GM12878 (cell line): ENCODE results near the gene PMM1. TPM values are rescaled to one million over a fixed set of nuclear protein-coding genes. Genes with fewer than 3 reads are reported as not detected.

Experiments used
- ATF3 ChIP-seq: IDR thresholded peaks from 2 replicates; pipeline ENCODE4 v1.6.1; 2011; ENCODE audit warnings: low read depth, mild to moderate bottlenecking, low read length, moderate library complexity, borderline replicate concordance; ENCODE audit errors: extremely low read depth
- BCL11A ChIP-seq: IDR thresholded peaks from 2 replicates; pipeline ENCODE4 v1.6.1; 2011; ENCODE audit warnings: low read depth, low read length
- BRCA1 ChIP-seq: IDR thresholded peaks from 2 replicates; pipeline ENCODE4 v1.6.1; 2011; ENCODE audit warnings: low read depth, low read length, improper control_type of control experiment
- CBX3 ChIP-seq: fragments of 200-600 bp; sonication (generic); IDR thresholded peaks from 2 replicates; pipeline ENCODE4 v1.6.1; 2016; ENCODE audit warnings: low read depth, borderline replicate concordance
- CBX5 ChIP-seq: sonication (generic); IDR thresholded peaks from 2 replicates; pipeline ENCODE4 v1.6.1; 2016; ENCODE audit warnings: low read depth, moderate library complexity, mild to moderate bottlenecking, inconsistent platforms
- CEBPB ChIP-seq, 2 experiments: fragments of 150-350 bp in 1 of 2; IDR thresholded peaks; 2 replicates each; pipeline ENCODE4 v1.6.1; 2012 to 2014; ENCODE audit warnings: low read depth in 2 of 2, low read length in 2 of 2, borderline replicate concordance in 1 of 2, inconsistent platforms in 1 of 2
- CHD4 ChIP-seq: fragments of 200-600 bp; sonication (generic); IDR thresholded peaks from 2 replicates; pipeline ENCODE4 v1.6.1; 2016; ENCODE audit warnings: mild to moderate bottlenecking
- CREM ChIP-seq: IDR thresholded peaks from 2 replicates; pipeline ENCODE4 v1.6.1; 2014; ENCODE audit warnings: antibody characterized with exemption, low read depth
- E2F8 ChIP-seq: fragments of 450-650 bp; IDR thresholded peaks from 2 replicates; pipeline ENCODE4 v1.6.1; 2018; ENCODE audit warnings: mild to moderate bottlenecking, low read depth, moderate library complexity; ENCODE audit not compliant: partially characterized antibody
- EZH2 ChIP-seq: IDR thresholded peaks from 2 replicates; pipeline ENCODE4 v1.6.1; 2012; ENCODE audit warnings: low read depth, mild to moderate bottlenecking, control low read depth, inconsistent platforms, low read length, borderline replicate concordance; ENCODE audit not compliant: control insufficient read depth
- IRF3 ChIP-seq: fragments of 450-650 bp; IDR thresholded peaks from 2 replicates; pipeline ENCODE4 v1.6.1; 2014; ENCODE audit warnings: mild to moderate bottlenecking
- KLF5 ChIP-seq: fragments of 450-650 bp; IDR thresholded peaks from 2 replicates; pipeline ENCODE4 v1.6.1; 2014; ENCODE audit warnings: mild to moderate bottlenecking; ENCODE audit not compliant: partially characterized antibody
- MTA3 ChIP-seq: IDR thresholded peaks from 2 replicates; pipeline ENCODE4 v1.6.1; 2012; ENCODE audit warnings: low read length, inconsistent platforms, borderline replicate concordance
- PAX8 ChIP-seq: fragments of 450-650 bp; IDR thresholded peaks from 2 replicates; pipeline ENCODE4 v1.6.1; 2017; ENCODE audit warnings: mild to moderate bottlenecking, moderate library complexity
- RAD21 ChIP-seq: IDR thresholded peaks from 2 replicates; pipeline ENCODE4 v1.6.1; 2011; ENCODE audit warnings: mild to moderate bottlenecking, low read depth, low read length, moderate library complexity; ENCODE audit not compliant: insufficient read depth
- RB1 ChIP-seq: fragments of 450-650 bp; formaldehyde crosslinking; IDR thresholded peaks from 2 replicates; pipeline ENCODE4 v1.6.1; 2017; ENCODE audit warnings: mild to moderate bottlenecking, borderline replicate concordance
- SMARCA5 ChIP-seq: fragments of 450-650 bp; IDR thresholded peaks from 2 replicates; pipeline ENCODE4 v1.6.1; 2017; ENCODE audit warnings: mild to moderate bottlenecking
- SREBF1 ChIP-seq: IDR thresholded peaks from 2 replicates; pipeline ENCODE4 v1.6.1; 2012; ENCODE audit warnings: mild to moderate bottlenecking, low read length
- USF1 ChIP-seq: IDR thresholded peaks from 2 replicates; pipeline ENCODE4 v1.6.1; 2011; ENCODE audit warnings: borderline replicate concordance, low read depth, mild to moderate bottlenecking, moderate library complexity, mixed read lengths, low read length; ENCODE audit not compliant: insufficient read depth; ENCODE audit errors: extremely low read length
- YY1 ChIP-seq: IDR thresholded peaks from 2 replicates; pipeline ENCODE4 v1.6.1; 2011; ENCODE audit warnings: low read depth, mild to moderate bottlenecking, low read length
- ZNF217 ChIP-seq: fragments of 450-650 bp; IDR thresholded peaks from 2 replicates; pipeline ENCODE4 v1.6.1; 2017; ENCODE audit warnings: antibody characterized with exemption, mild to moderate bottlenecking
- ZNF687 ChIP-seq: fragments of 450-650 bp; IDR thresholded peaks from 2 replicates; pipeline ENCODE4 v1.6.1; 2017; ENCODE audit warnings: mild to moderate bottlenecking, moderate library complexity
- ZSCAN29 ChIP-seq: fragments of 450-650 bp; IDR thresholded peaks from 2 replicates; pipeline ENCODE4 v1.6.1; 2017; ENCODE audit warnings: mild to moderate bottlenecking, moderate library complexity
- ZZZ3 ChIP-seq: IDR thresholded peaks from 2 replicates; pipeline ENCODE4 v1.6.1; 2011; ENCODE audit warnings: low read depth; ENCODE audit not compliant: control insufficient read depth, insufficient read length
- polyA plus RNA-seq, 11 experiments: library from polyadenylated mRNA; depleted of rRNA in 4 of 11; unstranded in 6 of 11; stranded (reverse) in 5 of 11; fragments of >200 nt; fragmentation: Nextera tagmentation in 4 of 11; fragmentation: Illumina TruSeq in 1 of 11; extraction: Ambion mirVana in 4 of 11; extraction: Trizol in 1 of 11; gene quantifications; 1 replicate in 1 of 11; 2 replicates in 10 of 11; pipeline versions ENCODE4 v1.2.1 to v1.2.3, GENCODE V29; 2011 to 2016; ENCODE audit warnings: inconsistent platforms in 2 of 11, missing spikeins in 2 of 11, low read depth in 1 of 11
- total RNA-seq, 4 experiments: library from RNA; depleted of rRNA in 3 of 4; stranded (reverse); fragments of >200 nt in 3 of 4; fragmentation: Illumina TruSeq in 1 of 4; extraction: Trizol in 1 of 4; gene quantifications; 2 replicates each; pipeline versions ENCODE4 v1.2.1 to v1.2.3, GENCODE V29; 2013 to 2021

Gene PMM1
- total and polyA plus RNA-seq, 10 of the 15 experiments (the other 5 are each of a cell fraction or from before 2014, with no cell fraction given), result 8.2 to 32.2 (median 16.9) TPM

- no peak for TF ChIP-seq SREBF1
- TF ChIP-seq PAX8, result no peak
- no peak for TF ChIP-seq KLF5
- no peak for TF ChIP-seq ZNF217
- TF ChIP-seq BCL11A, result no peak
- no peak for TF ChIP-seq ZNF687
- no peak for TF ChIP-seq MTA3
- no peak for TF ChIP-seq BRCA1
- no peak for TF ChIP-seq YY1
- TF ChIP-seq EZH2, result no peak
- TF ChIP-seq CBX5, result no peak
- TF ChIP-seq USF1, result no peak
- no peak for TF ChIP-seq CHD4
- no peak for TF ChIP-seq CEBPB (IDR thresholded peaks at IDR 0.05; ENCODE audit: borderline replicate concordance in 1 of 2, low read depth in 2 of 2, low read length in 2 of 2)
- no peak for TF ChIP-seq SMARCA5
- TF ChIP-seq RB1, result no peak; the same call in 1 of the 2 replicates
- TF ChIP-seq E2F8, result no peak
- no peak for TF ChIP-seq ATF3
- no peak for TF ChIP-seq IRF3
- no peak for TF ChIP-seq ZSCAN29
- TF ChIP-seq CBX3, result no peak
- TF ChIP-seq ZZZ3, result no peak
- no peak for TF ChIP-seq RAD21
- TF ChIP-seq CREM, result no peak
Measured at GRCh38 chr22:41620589-41621098, 31.0 kb upstream of the PMM1 start, which contains the start of gene DESI1 (continued).
